ENCODE measurements around the gene HNRNPA0. TPM values are rescaled to one million over a fixed set of nuclear protein-coding genes. Genes with fewer than 3 reads are reported as not detected.

Gene HNRNPA0
- total RNA-seq, 2 experiments from 2014 or later, result 20.6 to 50.3 TPM

GRCh38 chr5:137734331-137734730 lies 19.8 kb downstream of the HNRNPA0 start:
- Histone ChIP-seq H3K27ac (ENCODE audit: low read depth, low read length, poor library complexity, severe bottlenecking) (no peak overlapping the region), H3K4me3 (ENCODE audit: low read depth, low read length, poor library complexity, severe bottlenecking) (no peak overlapping the region), H3K36me3 (ENCODE audit: insufficient read depth, low read length) (no peaks in the 10 kb centered on the region), H4K20me1 (ENCODE audit: insufficient read depth, low read length) (no peaks in the 10 kb centered on the region), H3K4me1 (ENCODE audit: insufficient read depth, low read length, poor library complexity, severe bottlenecking) (peaks cover 6% of the 10 kb centered on the region), H3K9me3 (ENCODE audit: low read length) (0 out of 2 replicates have a peak, but pooled peaks cover 7% of the 10 kb centered on the region), H3K9me2 (ENCODE audit: insufficient read depth, low read length) (no peaks in the 10 kb centered on the region), H2AFZ (ENCODE audit: low read length) (peak overlapping the region; percentile 44; the same call in 1 of the 2 replicates), H3K79me2 (ENCODE audit: insufficient read depth, low read depth, low read length) (no peaks in the 10 kb centered on the region), H3K4me2 (ENCODE audit: low read length) (peak overlapping the region; percentile 50; the same call in 1 of the 2 replicates)
- no TSS peak for BruUV-seq (replicated peaks)
- ChIA-PET CTCF (ENCODE audit: unreplicated experiment) (no interaction called here), POLR2A (no interaction called here)
- DNase-seq (ENCODE audit: low spot score), result no peak
- intact Hi-C loops (cut with micrococcal nuclease; ENCODE audit: unreplicated experiment), result no loop called here
- TF ChIP-seq EZH2phosphoT487 (IDR thresholded peaks at IDR 0.05; ENCODE audit: borderline replicate concordance, low read depth, low read length) (no peak), CTCF (conservative IDR thresholded peaks at IDR 0.05; ENCODE audit: low read length) (no peak)

- H2AFZ ChIP-seq (ENCODE audit: low read length), result no peak overlapping the region
- H3K27ac ChIP-seq (ENCODE audit: low read depth, low read length, poor library complexity, severe bottlenecking), result no peak overlapping the region
- no peak for DNase-seq (ENCODE audit: low spot score)
- intact Hi-C loops (cut with micrococcal nuclease; ENCODE audit: unreplicated experiment), result no loop called here
- no peak overlapping the region for H3K4me3 ChIP-seq (ENCODE audit: low read depth, low read length, poor library complexity, severe bottlenecking)
- H4K20me1 ChIP-seq (ENCODE audit: insufficient read depth, low read length), result no peaks in the 10 kb centered on the region
- ChIA-PET POLR2A (interaction anchor here (0.6 kb wide), 1 partner anchor 295 kb away, joined by 3 read pairs; no protein-coding TSS in a partner anchor), CTCF (ENCODE audit: unreplicated experiment) (no interaction called here)
- H3K4me2 ChIP-seq (ENCODE audit: low read length), result no peak overlapping the region
- TF ChIP-seq CTCF (conservative IDR thresholded peaks at IDR 0.05; ENCODE audit: low read length) (no peak), EZH2phosphoT487 (IDR thresholded peaks at IDR 0.05; ENCODE audit: borderline replicate concordance, low read depth, low read length) (no peak)
- peaks cover 6% of the 10 kb centered on the region for H3K4me1 ChIP-seq (ENCODE audit: insufficient read depth, low read length, poor library complexity, severe bottlenecking)
- 0 out of 2 replicates have a peak, but pooled peaks cover 7% of the 10 kb centered on the region for H3K9me3 ChIP-seq (ENCODE audit: low read length)
- no peaks in the 10 kb centered on the region for H3K9me2 ChIP-seq (ENCODE audit: insufficient read depth, low read length)
- no peaks in the 10 kb centered on the region for H3K79me2 ChIP-seq (ENCODE audit: insufficient read depth, low read depth, low read length)
- H3K36me3 ChIP-seq (ENCODE audit: insufficient read depth, low read length), result no peaks in the 10 kb centered on the region
- BruUV-seq (replicated peaks), result no TSS peak
Observed at GRCh38 chr5:137733922-137734321, 20.2 kb downstream of the HNRNPA0 start.

- CTCF ChIA-PET (ENCODE audit: unreplicated experiment), result no interaction called here
- POLR2A ChIA-PET, result no interaction called here
- Histone ChIP-seq H4K20me1 (ENCODE audit: insufficient read depth, low read length) (no peaks in the 10 kb centered on the region), H2AFZ (ENCODE audit: low read length) (no peak overlapping the region), H3K27ac (ENCODE audit: low read depth, low read length, poor library complexity, severe bottlenecking) (no peak overlapping the region), H3K79me2 (ENCODE audit: insufficient read depth, low read depth, low read length) (no peaks in the 10 kb centered on the region), H3K9me3 (ENCODE audit: low read length) (0 out of 2 replicates have a peak, but pooled peaks cover 3% of the 10 kb centered on the region), H3K4me3 (ENCODE audit: low read depth, low read length, poor library complexity, severe bottlenecking) (no peak overlapping the region), H3K9me2 (ENCODE audit: insufficient read depth, low read length) (no peaks in the 10 kb centered on the region), H3K4me1 (ENCODE audit: insufficient read depth, low read length, poor library complexity, severe bottlenecking) (peaks cover 6% of the 10 kb centered on the region), H3K36me3 (ENCODE audit: insufficient read depth, low read length) (no peaks in the 10 kb centered on the region), H3K4me2 (ENCODE audit: low read length) (no peak overlapping the region)
- BruUV-seq (replicated peaks), result no TSS peak
- DNase-seq (ENCODE audit: low spot score), result no peak
- intact Hi-C loops (cut with micrococcal nuclease; ENCODE audit: unreplicated experiment), result no loop called here
- no peak for TF ChIP-seq EZH2phosphoT487 (IDR thresholded peaks at IDR 0.05; ENCODE audit: borderline replicate concordance, low read depth, low read length)
- no peak for TF ChIP-seq CTCF (conservative IDR thresholded peaks at IDR 0.05; ENCODE audit: low read length)
Observed at GRCh38 chr5:137733006-137733405, 21.2 kb downstream of the HNRNPA0 start.

Data from OCI-LY7 (cell line).